Activated T-helper 9 cell treated with anti-CD3 and anti-CD28 coated beads, Interleukin-2, amount 50 U/mL, for 16 hours (primary cell): ENCODE results near the gene AHRR.
"Not testable (repeated sequence)": the region's sequence is repeated elsewhere in the genome, so short reads cannot be mapped to it uniquely, and the experiment has no call there.

ENCODE experiments used
- DNase-seq: peaks from one replicate; pipeline ENCODE4 v3.0.0-alpha.2; 2020; ENCODE audit warnings: low read depth

The AHRR gene

GRCh38 chr5:306011-306805 is 15.3 kb upstream of the AHRR start:
- DNase-seq, result no peak

GRCh38 chr5:307306-307705 is 14.2 kb upstream of the AHRR start:
- no peak for DNase-seq

GRCh38 chr5:307794-308579 is 13.5 kb upstream of the AHRR start:
- DNase-seq, result no peak

- DNase-seq, result no peak
These were observed 12.7 kb upstream of the AHRR start for GRCh38 chr5:308672-309271.

GRCh38 chr5:309831-310230 is 11.7 kb upstream of the AHRR start:
- not testable (repeated sequence) for DNase-seq

GRCh38 chr5:310516-310915 is 11.0 kb upstream of the AHRR start:
- no peak for DNase-seq

- DNase-seq, result no peak
These were observed 10.5 kb upstream of the AHRR start for GRCh38 chr5:310941-311434.

- DNase-seq, result no peak
These were observed 9.6 kb upstream of the AHRR start for GRCh38 chr5:311963-312362.

GRCh38 chr5:312845-313244 is 8.7 kb upstream of the AHRR start:
- DNase-seq, result no peak

GRCh38 chr5:313265-313664 is 8.2 kb upstream of the AHRR start:
- no peak for DNase-seq

GRCh38 chr5:313806-314376 is 7.6 kb upstream of the AHRR start:
- no peak for DNase-seq

- DNase-seq, result no peak
These were observed 6.6 kb upstream of the AHRR start for GRCh38 chr5:314676-315487.

GRCh38 chr5:315488-316209 is 5.9 kb upstream of the AHRR start:
- no peak for DNase-seq

GRCh38 chr5:316210-317085 is 5.1 kb upstream of the AHRR start:
- DNase-seq, result no peak

- DNase-seq, result no peak
These were observed 4.3 kb upstream of the AHRR start for GRCh38 chr5:317086-317811.

GRCh38 chr5:318341-318897 is 3.1 kb upstream of the AHRR start:
- no peak for DNase-seq

GRCh38 chr5:318931-319601 is 2.4 kb upstream of the AHRR start:
- DNase-seq, result no peak

GRCh38 chr5:320524-321229 is 837 bp upstream of the AHRR start:
- no peak for DNase-seq
